Measurements from ENCODE around the gene USP3.

- TF ChIP-seq TAF1 (IDR thresholded peaks at IDR 0.05; ENCODE audit: borderline replicate concordance, low read depth, low read length) (no peak), CTCF (IDR thresholded peaks at IDR 0.05) (no peak), MXI1 (IDR thresholded peaks at IDR 0.05; ENCODE audit: low read depth, low read length) (no peak), EP300 (IDR thresholded peaks at IDR 0.05; ENCODE audit: borderline replicate concordance in 1 of 2, low read depth in 1 of 2, low read length in 1 of 2) (no peak)
Observed at GRCh38 chr15:63495343-63495742, 9.1 kb upstream of the USP3 start.

Measured in SK-N-SH (cell line).